HCT116 (cell line): ENCODE results near the gene DOCK10. TPM values are rescaled to one million over a fixed set of nuclear protein-coding genes. Genes with fewer than 3 reads are reported as not detected.

ENCODE experiments used
- ATAC-seq: fragments of 200-7000 bp; cut with Tn5 transposase; 2 replicates; pipeline ENCODE4 v1.9.1; 2020; ENCODE audit warnings: mild to moderate bottlenecking, moderate library complexity
- BruUV-seq: library from RNA; stranded (reverse); fragments of 400-500 nt; replicated peaks from 2 replicates; lab custom pipeline; 2021; lab: Mats Ljungman, UMichigan
- CTCF ChIA-PET: fragments of 300-600 bp; sonication (Branson Sonifier 250); formaldehyde crosslinking; loops from one replicate; lab custom pipeline; 2021; ENCODE audit warnings: antibody characterized with exemption; lab: Charles Lee
- POLR2A ChIA-PET: fragments of 300-600, 350-600 bp; sonication (Branson Sonifier 250); formaldehyde crosslinking; loops from one replicate; lab custom pipeline; 2021; ENCODE audit warnings: antibody characterized with exemption; lab: Charles Lee
- RAD21 ChIA-PET, 2 experiments: fragments of 300-600 bp; sonication (Branson Sonifier 250); formaldehyde crosslinking; loops; one replicate each; lab custom pipeline; 2023; ENCODE audit warnings: low total read pairs in 2 of 2; ENCODE audit not compliant: uncharacterized antibody in 2 of 2, unreplicated experiment in 2 of 2, low non-redundant PET in 1 of 2; lab: Charles Lee
- DNase-seq: peaks from one replicate; pipeline ENCODE4 v3.0.0-alpha.2; 2010; ENCODE audit warnings: low read depth, low spot score
- H2AFZ ChIP-seq: fragments of 200-600 bp; shearing (Covaris generic), sonication (generic); 2 replicates; pipeline ENCODE4 v1.6.1; 2017; ENCODE audit warnings: low read depth, mixed run types, mixed read lengths, antibody characterized with exemption, low read length; ENCODE audit not compliant: poor library complexity, severe bottlenecking
- H3K27ac ChIP-seq: 2 replicates; pipeline ENCODE4 v1.5.1; 2012; ENCODE audit warnings: low read depth, low read length
- H3K27me3 ChIP-seq: fragments of 200-600 bp; sonication (generic); 2 replicates; pipeline ENCODE4 v1.6.1; 2016; ENCODE audit warnings: mixed run types, low read length, mixed read lengths; ENCODE audit not compliant: insufficient read depth
- H3K36me3 ChIP-seq, 2 experiments: fragments of 200-500 bp in 1 of 2; fragments of 200-600 bp in 1 of 2; sonication (Bioruptor generic) in 1 of 2; sonication (generic) in 1 of 2; 2 replicates each; pipeline versions ENCODE4 v1.5.1 to v1.6.1; 2014 to 2016; ENCODE audit warnings: low read length in 2 of 2, inconsistent platforms in 1 of 2, mixed read lengths in 1 of 2, mixed run types in 1 of 2; ENCODE audit not compliant: insufficient read depth in 2 of 2, control insufficient read depth in 1 of 2
- H3K4me1 ChIP-seq, 2 experiments: fragments of 200-600 bp in 1 of 2; sonication (generic) in 1 of 2; 2 replicates each; pipeline versions ENCODE4 v1.5.1 to v1.6.1; 2012 to 2017; ENCODE audit warnings: low read length in 2 of 2, inconsistent platforms in 1 of 2, mild to moderate bottlenecking in 1 of 2, mixed read lengths in 1 of 2, mixed run types in 1 of 2, moderate library complexity in 1 of 2; ENCODE audit not compliant: insufficient read depth in 2 of 2, control insufficient read depth in 1 of 2
- H3K4me2 ChIP-seq: fragments of 200-600 bp; sonication (generic); 2 replicates; pipeline ENCODE4 v1.6.1; 2017; ENCODE audit warnings: mixed run types, low read length, mixed read lengths
- H3K4me3 ChIP-seq, 2 experiments: fragments of 200-600 bp in 1 of 2; sonication (generic) in 1 of 2; replicated peaks in 1 of 2; 2 replicates each; pipeline ENCODE4 v1.5.1; 2011 to 2016; ENCODE audit warnings: low read length in 2 of 2, control low read depth in 1 of 2, low read depth in 1 of 2, mild to moderate bottlenecking in 1 of 2, mixed read lengths in 1 of 2, mixed run types in 1 of 2
- H3K79me2 ChIP-seq: fragments of 200-600 bp; sonication (generic); 2 replicates; pipeline ENCODE4 v1.6.1; 2017; ENCODE audit warnings: mild to moderate bottlenecking, mixed run types, low read length, moderate library complexity, mixed read lengths; ENCODE audit not compliant: insufficient read depth
- H3K9ac ChIP-seq: fragments of 200-600 bp; sonication (generic); 2 replicates; pipeline ENCODE4 v1.6.1; 2016; ENCODE audit warnings: low read length, mixed read lengths
- H3K9me2 ChIP-seq: fragments of 200-600 bp; sonication (generic), shearing (Covaris generic); 2 replicates; pipeline ENCODE4 v1.6.1; 2017; ENCODE audit warnings: mixed run types, mild to moderate bottlenecking, moderate library complexity; ENCODE audit not compliant: insufficient read depth
- H3K9me3 ChIP-seq, 2 experiments: fragments of 200-500 bp in 1 of 2; fragments of 200-600 bp in 1 of 2; sonication (Bioruptor generic) in 1 of 2; sonication (generic) in 1 of 2; 2 replicates each; pipeline ENCODE4 v1.6.1; 2014 to 2017; ENCODE audit warnings: low read length in 2 of 2, mixed read lengths in 2 of 2, inconsistent platforms in 1 of 2, low read depth in 1 of 2, mild to moderate bottlenecking in 1 of 2, mixed run types in 1 of 2, moderate library complexity in 1 of 2; ENCODE audit not compliant: control insufficient read depth in 1 of 2, insufficient read depth in 1 of 2
- H4K20me1 ChIP-seq: fragments of 200-600 bp; sonication (generic), shearing (Covaris generic); 2 replicates; pipeline ENCODE4 v1.6.1; 2017; ENCODE audit warnings: mixed run types, mild to moderate bottlenecking, moderate library complexity; ENCODE audit not compliant: insufficient read depth
- CEBPB ChIP-seq: IDR thresholded peaks from 2 replicates; pipeline ENCODE4 v1.6.1; 2012; ENCODE audit warnings: low read depth
- ELF1 ChIP-seq: IDR thresholded peaks from 2 replicates; pipeline ENCODE4 v1.6.1; 2012; ENCODE audit warnings: low read depth, borderline replicate concordance
- EZH2 ChIP-seq: fragments of 200-600 bp; sonication (generic); IDR thresholded peaks from 2 replicates; pipeline ENCODE4 v1.6.1; 2017; ENCODE audit warnings: antibody characterized with exemption, mixed run types
- EZH2phosphoT487 ChIP-seq: fragments of 200-600 bp; IDR thresholded peaks from 2 replicates; pipeline ENCODE4 v1.6.1; 2018; ENCODE audit warnings: antibody characterized with exemption, borderline replicate concordance
- FOSL1 ChIP-seq: IDR thresholded peaks from 2 replicates; pipeline ENCODE4 v1.6.1; 2012; ENCODE audit warnings: low read depth
- MAX ChIP-seq: IDR thresholded peaks from 2 replicates; pipeline ENCODE4 v1.6.1; 2012
- REST ChIP-seq: IDR thresholded peaks from 2 replicates; pipeline ENCODE4 v1.6.1; 2012; ENCODE audit warnings: low read depth
- SP1 ChIP-seq: IDR thresholded peaks from 2 replicates; pipeline ENCODE4 v1.6.1; 2012; ENCODE audit warnings: low read depth
- TCF7L2 ChIP-seq: IDR thresholded peaks from 2 replicates; pipeline ENCODE4 v1.7.0; 2011; ENCODE audit warnings: borderline replicate concordance, inconsistent platforms; ENCODE audit not compliant: insufficient read depth, insufficient read length; ENCODE audit errors: extremely low read depth
- YY1 ChIP-seq: IDR thresholded peaks from 2 replicates; pipeline ENCODE4 v1.6.1; 2011; ENCODE audit warnings: low read length, low read depth, moderate library complexity, mild to moderate bottlenecking; ENCODE audit not compliant: insufficient replicate concordance; ENCODE audit errors: extremely low read depth
- ZFX ChIP-seq: fragments of 450-650 bp; IDR thresholded peaks from 2 replicates; pipeline ENCODE4 v1.6.1; 2017
- ZNF274 ChIP-seq: fragments of 200-500 bp; sonication (Bioruptor generic); IDR thresholded peaks from 2 replicates; pipeline ENCODE4 v1.6.1; 2014; ENCODE audit warnings: mild to moderate bottlenecking, low read depth, low read length, inconsistent platforms
- intact Hi-C: fragments of 100-400 bp; cut with micrococcal nuclease; formaldehyde crosslinking; loops from 2 replicates; pipeline ENCODE4 v1.10.0; 2022
- total RNA-seq: library from RNA; stranded (reverse); gene quantifications from one replicate; pipeline ENCODE4 v1.2.1, GENCODE V29; 2021; ENCODE audit not compliant: unreplicated experiment

DOCK10 gene
- total RNA-seq, 1 experiment from 2014 or later, result 0.54 TPM

GRCh38 chr2:224969095-224969494 lies 73.2 kb downstream of the DOCK10 start:
- DNase-seq, result no peak
- Histone ChIP-seq H3K4me3 (no peak overlapping the region), H3K9me2 (no peaks in the 10 kb centered on the region), H3K9me3 (no peaks in the 10 kb centered on the region), H3K79me2 (no peaks in the 10 kb centered on the region), H3K27ac (no peak overlapping the region), H3K27me3 (no peaks in the 10 kb centered on the region), H4K20me1 (no peaks in the 10 kb centered on the region), H3K4me2 (no peak overlapping the region), H3K9ac (no peak overlapping the region), H2AFZ (no peak overlapping the region), H3K4me1 (peaks cover 5 to 11% of the 10 kb centered on the region in 2 experiments; a peak in 2 of 4 replicates), H3K36me3 (no peaks in the 10 kb centered on the region)
- RAD21 ChIA-PET, result no interaction called here
- ATAC-seq, result no peak
- CTCF ChIA-PET, result no interaction called here
- TF ChIP-seq ZFX, result no peak
- TF ChIP-seq REST, result no peak
- TF ChIP-seq SP1, result no peak
- TF ChIP-seq MAX, result no peak
- no peak for TF ChIP-seq YY1
- POLR2A ChIA-PET, result no interaction called here
- intact Hi-C loops, result no loop called here
- no TSS peak for BruUV-seq

- no peaks in the 10 kb centered on the region for H3K36me3 ChIP-seq
- no peaks in the 10 kb centered on the region for H4K20me1 ChIP-seq
- no peak overlapping the region for H2AFZ ChIP-seq
- ChIA-PET POLR2A (no interaction called here), RAD21 (no interaction called here), CTCF (no interaction called here)
- H3K9me2 ChIP-seq, result no peaks in the 10 kb centered on the region
- no peaks in the 10 kb centered on the region for H3K27me3 ChIP-seq
- TF ChIP-seq ZNF274, result no peak
- no peak for TF ChIP-seq TCF7L2
- no peak for TF ChIP-seq FOSL1
- no peak for TF ChIP-seq EZH2phosphoT487
- no peak for TF ChIP-seq CEBPB
- no peak for TF ChIP-seq EZH2
- no peak for TF ChIP-seq ELF1
- H3K9ac ChIP-seq, result no peak overlapping the region
- H3K4me1 ChIP-seq, result peaks cover 5 to 11% of the 10 kb centered on the region in 2 experiments; a peak in 2 of 4 replicates
- intact Hi-C loops, result no loop called here
- no peak overlapping the region for H3K27ac ChIP-seq
- no peak for ATAC-seq
- BruUV-seq, result no TSS peak
- no peaks in the 10 kb centered on the region for H3K79me2 ChIP-seq
- DNase-seq, result no peak
- no peaks in the 10 kb centered on the region for H3K9me3 ChIP-seq
- H3K4me2 ChIP-seq, result no peak overlapping the region
- H3K4me3 ChIP-seq, result no peak overlapping the region
Measured at GRCh38 chr2:224968051-224968450, 74.2 kb downstream of the DOCK10 start.
